Hepatocyte (in vitro differentiated cells): ENCODE data around the gene PTPRS. TPM values are rescaled to one million over a fixed set of nuclear protein-coding genes. Genes with fewer than 3 reads are reported as not detected.

Experiments used
- DNase-seq: peaks from one replicate; pipeline ENCODE4 v3.0.0-alpha.2; 2016; ENCODE audit warnings: low spot score
- H2AFZ ChIP-seq: fragments of 200-600 bp; sonication (generic); 2 replicates; pipeline ENCODE4 v1.6.0; 2016; ENCODE audit warnings: antibody characterized with exemption, mild to moderate bottlenecking
- H3K27ac ChIP-seq: fragments of 200-600 bp; sonication (generic); 2 replicates; pipeline ENCODE4 v1.5.1; 2016; ENCODE audit warnings: mild to moderate bottlenecking
- H3K27me3 ChIP-seq: fragments of 200-600 bp; sonication (generic); 2 replicates; pipeline ENCODE4 v1.6.1; 2016
- H3K36me3 ChIP-seq: fragments of 200-600 bp; sonication (generic); replicated peaks from 2 replicates; pipeline ENCODE4 v1.5.1; 2016; ENCODE audit warnings: low read depth; ENCODE audit not compliant: insufficient read depth
- H3K4me1 ChIP-seq: fragments of 200-600 bp; sonication (generic); 2 replicates; pipeline ENCODE4 v1.5.1; 2016; ENCODE audit warnings: mild to moderate bottlenecking, moderate library complexity; ENCODE audit not compliant: insufficient read depth
- H3K4me2 ChIP-seq: fragments of 200-600 bp; sonication (generic); 2 replicates; pipeline ENCODE4 v1.6.0; 2016
- H3K4me3 ChIP-seq: fragments of 200-600 bp; sonication (generic); 2 replicates; pipeline ENCODE4 v1.5.1; 2016; ENCODE audit warnings: mild to moderate bottlenecking
- H3K79me2 ChIP-seq: fragments of 200-600 bp; sonication (generic); 2 replicates; pipeline ENCODE4 v1.6.0; 2017; ENCODE audit warnings: mild to moderate bottlenecking
- H3K9me2 ChIP-seq: fragments of 200-600 bp; sonication (generic); replicated peaks from 2 replicates; pipeline ENCODE4 v1.6.0; 2017; ENCODE audit warnings: mild to moderate bottlenecking; ENCODE audit not compliant: insufficient read depth
- H3K9me3 ChIP-seq: fragments of 200-600 bp; sonication (generic); 2 replicates; pipeline ENCODE4 v1.5.1; 2016; ENCODE audit warnings: low read depth, mild to moderate bottlenecking
- H4K20me1 ChIP-seq: fragments of 200-600 bp; sonication (generic); 2 replicates; pipeline ENCODE4 v1.6.0; 2016; ENCODE audit warnings: mild to moderate bottlenecking; ENCODE audit not compliant: insufficient read depth, poor library complexity, severe bottlenecking
- EZH2 ChIP-seq: fragments of 200-600 bp; sonication (generic); IDR thresholded peaks from 2 replicates; pipeline ENCODE4 v1.6.1; 2016; ENCODE audit warnings: antibody characterized with exemption, mild to moderate bottlenecking, borderline replicate concordance
- EZH2phosphoT487 ChIP-seq: fragments of 200-600 bp; sonication (generic); IDR thresholded peaks from one replicate; pipeline ENCODE4 v1.6.1; 2018; ENCODE audit warnings: antibody characterized with exemption, mild to moderate bottlenecking, low read depth, moderate library complexity; ENCODE audit not compliant: unreplicated experiment, severe bottlenecking
- WGBS: methylation state at CpG from one replicate; pipeline ENCODE4 v1.1.6; 2016; ENCODE audit warnings: low lambda C conversion rate; ENCODE audit errors: missing lambda C conversion rate; 5-methylcytosine and 5-hydroxymethylcytosine counted together
- polyA plus RNA-seq: library from polyadenylated mRNA; unstranded; fragments of >200 nt; fragmentation: Nextera tagmentation; extraction: Ambion mirVana; gene quantifications from 2 replicates; pipeline ENCODE4 v1.2.1, GENCODE V29; 2016
- total RNA-seq: library from RNA; depleted of rRNA; stranded (reverse); fragments of >200 nt; gene quantifications from 2 replicates; pipeline ENCODE4 v1.2.3, GENCODE V29; 2014
- TF ChIP-seq, protein P1 (sequence below): fragments of 200-600 bp; sonication (generic); IDR thresholded peaks from 2 replicates; pipeline ENCODE4 v1.5.1; 2016; ENCODE audit warnings: antibody characterized with exemption, mild to moderate bottlenecking; ENCODE audit not compliant: poor library complexity

The PTPRS gene
- total and polyA plus RNA-seq, 2 experiments from 2014 or later, result 21.9 to 65.5 TPM

DNA sequence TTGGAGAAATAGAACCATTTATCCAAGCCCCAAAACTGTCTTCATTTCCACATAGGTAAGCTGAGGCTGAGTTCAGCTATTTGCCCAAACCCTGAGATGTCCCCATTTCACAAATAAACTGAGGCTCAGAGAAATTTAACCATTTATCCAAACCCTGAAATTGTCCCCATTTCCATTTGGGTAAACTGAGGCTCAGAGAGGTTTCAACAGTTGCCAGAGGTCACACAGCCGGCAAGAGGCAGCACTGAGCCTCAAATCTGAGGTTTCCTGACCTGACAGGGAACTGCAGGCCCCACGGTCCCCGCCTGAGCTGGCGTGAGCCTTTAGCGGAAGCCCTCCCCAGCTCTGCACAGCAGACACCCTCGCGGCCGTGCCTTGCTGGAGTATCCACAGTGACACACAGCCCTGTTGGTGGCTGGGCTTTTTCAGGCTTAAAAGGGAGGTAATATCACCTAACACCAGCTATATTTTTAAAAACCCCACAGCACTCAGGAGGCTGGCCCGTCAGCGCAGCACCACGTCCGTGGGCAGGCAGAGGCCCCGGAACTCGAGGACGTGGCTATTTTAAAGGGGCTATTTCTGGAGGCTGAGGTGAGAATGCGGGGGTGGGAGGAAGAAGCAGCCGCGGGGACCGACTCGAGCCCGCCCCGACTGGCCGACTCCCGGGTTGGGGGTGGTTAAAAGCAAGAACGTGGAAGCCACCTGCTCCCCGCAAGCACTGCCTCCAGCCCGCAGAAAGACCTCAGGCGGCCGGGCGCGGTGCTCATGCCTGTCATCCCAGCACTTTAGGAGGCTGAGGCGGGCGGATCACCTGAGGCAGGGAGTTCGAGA lies 18.5 kb downstream of the PTPRS start:
- H3K27ac ChIP-seq, result no peak overlapping the region
- DNase-seq, result no peak
- 73% methylated on average over 31 of the region's 34 CpGs for WGBS
- no peak overlapping the region for H3K4me3 ChIP-seq
- H2AFZ ChIP-seq, result no peak overlapping the region
- TF ChIP-seq, protein P1, sequence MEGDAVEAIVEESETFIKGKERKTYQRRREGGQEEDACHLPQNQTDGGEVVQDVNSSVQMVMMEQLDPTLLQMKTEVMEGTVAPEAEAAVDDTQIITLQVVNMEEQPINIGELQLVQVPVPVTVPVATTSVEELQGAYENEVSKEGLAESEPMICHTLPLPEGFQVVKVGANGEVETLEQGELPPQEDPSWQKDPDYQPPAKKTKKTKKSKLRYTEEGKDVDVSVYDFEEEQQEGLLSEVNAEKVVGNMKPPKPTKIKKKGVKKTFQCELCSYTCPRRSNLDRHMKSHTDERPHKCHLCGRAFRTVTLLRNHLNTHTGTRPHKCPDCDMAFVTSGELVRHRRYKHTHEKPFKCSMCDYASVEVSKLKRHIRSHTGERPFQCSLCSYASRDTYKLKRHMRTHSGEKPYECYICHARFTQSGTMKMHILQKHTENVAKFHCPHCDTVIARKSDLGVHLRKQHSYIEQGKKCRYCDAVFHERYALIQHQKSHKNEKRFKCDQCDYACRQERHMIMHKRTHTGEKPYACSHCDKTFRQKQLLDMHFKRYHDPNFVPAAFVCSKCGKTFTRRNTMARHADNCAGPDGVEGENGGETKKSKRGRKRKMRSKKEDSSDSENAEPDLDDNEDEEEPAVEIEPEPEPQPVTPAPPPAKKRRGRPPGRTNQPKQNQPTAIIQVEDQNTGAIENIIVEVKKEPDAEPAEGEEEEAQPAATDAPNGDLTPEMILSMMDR, result no peak
- no peak for TF ChIP-seq EZH2phosphoT487
- no peak for TF ChIP-seq EZH2
- no peak overlapping the region for H3K4me2 ChIP-seq
- H3K9me2 ChIP-seq, result no peaks in the 10 kb centered on the region
- H4K20me1 ChIP-seq, result no peaks in the 10 kb centered on the region
- no peaks in the 10 kb centered on the region for H3K79me2 ChIP-seq
- H3K36me3 ChIP-seq, result no peaks in the 10 kb centered on the region
- H3K9me3 ChIP-seq, result no peaks in the 10 kb centered on the region
- H3K27me3 ChIP-seq, result no peaks in the 10 kb centered on the region
- no peaks in the 10 kb centered on the region for H3K4me1 ChIP-seq

GRCh38 chr19:5321066-5321642 lies 19.5 kb downstream of the PTPRS start:
- Histone ChIP-seq H3K9me3 (no peaks in the 10 kb centered on the region), H2AFZ (no peak overlapping the region), H3K27me3 (no peaks in the 10 kb centered on the region), H3K79me2 (no peaks in the 10 kb centered on the region), H3K36me3 (no peaks in the 10 kb centered on the region), H3K9me2 (no peaks in the 10 kb centered on the region), H4K20me1 (no peaks in the 10 kb centered on the region), H3K4me3 (no peak overlapping the region), H3K4me1 (no peaks in the 10 kb centered on the region), H3K4me2 (no peak overlapping the region), H3K27ac (no peak overlapping the region)
- TF ChIP-seq, protein P1, result no peak
- TF ChIP-seq EZH2, result no peak
- TF ChIP-seq EZH2phosphoT487, result no peak
- DNase-seq, result no peak
- 94% methylated on average over 9 of the region's 9 CpGs for WGBS

DNA sequence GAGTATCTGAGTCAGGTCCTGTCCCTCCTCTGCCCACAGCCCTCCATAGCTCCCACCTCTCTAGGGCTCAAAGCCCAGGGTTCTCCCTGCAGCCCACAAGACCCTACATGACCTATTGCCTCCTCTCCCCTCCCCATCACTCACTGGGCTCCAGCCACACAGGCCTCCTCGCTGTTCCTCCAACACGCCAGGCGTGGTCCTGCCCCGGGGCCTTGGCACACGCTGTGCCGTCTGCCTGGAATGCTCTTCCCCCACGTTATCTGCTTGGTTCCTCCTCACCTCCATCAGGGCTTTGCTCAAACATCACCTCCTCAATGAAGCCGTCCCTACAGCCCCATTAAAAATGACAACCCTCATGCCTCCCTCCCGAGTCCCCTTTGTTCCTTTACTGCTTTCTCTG lies 21.1 kb downstream of the PTPRS start:
- H3K79me2 ChIP-seq, result no peaks in the 10 kb centered on the region
- H3K27me3 ChIP-seq, result no peaks in the 10 kb centered on the region
- no peak overlapping the region for H3K4me2 ChIP-seq
- H2AFZ ChIP-seq, result no peak overlapping the region
- no peak overlapping the region for H3K27ac ChIP-seq
- TF ChIP-seq EZH2 (no peak), EZH2phosphoT487 (no peak)
- TF ChIP-seq, protein P1, result no peak
- 91% methylated on average over 9 of the region's 9 CpGs for WGBS
- H4K20me1 ChIP-seq, result no peaks in the 10 kb centered on the region
- H3K4me1 ChIP-seq, result no peaks in the 10 kb centered on the region
- no peak overlapping the region for H3K4me3 ChIP-seq
- no peaks in the 10 kb centered on the region for H3K9me3 ChIP-seq
- no peaks in the 10 kb centered on the region for H3K9me2 ChIP-seq
- no peaks in the 10 kb centered on the region for H3K36me3 ChIP-seq
- no peak for DNase-seq
